VCaP (cell line): Measurements from ENCODE around the gene FOXJ3.

Source experiments
- H3K27ac ChIP-seq: fragments of 450-650 bp; 2 replicates; pipeline ENCODE4 v1.5.1; 2017
- TF ChIP-seq, protein P1 (sequence below): fragments of 450-650 bp; conservative IDR thresholded peaks from 2 replicates; pipeline ENCODE4 v1.5.1; 2017; ENCODE audit warnings: mild to moderate bottlenecking, moderate library complexity

FOXJ3 gene

DNA sequence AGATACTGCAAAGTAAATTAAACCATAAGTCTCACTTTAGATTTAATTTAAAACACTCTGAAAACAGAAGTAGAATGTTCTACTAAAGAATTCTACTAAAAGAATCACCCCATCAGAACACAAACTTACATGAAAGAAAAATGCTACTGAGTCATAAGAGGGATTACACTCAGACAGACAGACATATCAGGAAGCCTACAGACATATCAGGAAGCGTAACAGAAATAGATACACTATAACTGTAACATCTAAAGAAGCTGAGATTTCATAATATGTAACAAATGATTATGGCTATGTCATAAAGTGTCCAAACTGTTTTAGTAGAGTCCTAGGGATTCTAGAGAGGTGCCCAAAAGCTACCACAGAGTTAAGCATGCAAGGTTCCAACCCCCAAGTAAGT is 23.9 kb downstream of the FOXJ3 start:
- TF ChIP-seq, protein P1, sequence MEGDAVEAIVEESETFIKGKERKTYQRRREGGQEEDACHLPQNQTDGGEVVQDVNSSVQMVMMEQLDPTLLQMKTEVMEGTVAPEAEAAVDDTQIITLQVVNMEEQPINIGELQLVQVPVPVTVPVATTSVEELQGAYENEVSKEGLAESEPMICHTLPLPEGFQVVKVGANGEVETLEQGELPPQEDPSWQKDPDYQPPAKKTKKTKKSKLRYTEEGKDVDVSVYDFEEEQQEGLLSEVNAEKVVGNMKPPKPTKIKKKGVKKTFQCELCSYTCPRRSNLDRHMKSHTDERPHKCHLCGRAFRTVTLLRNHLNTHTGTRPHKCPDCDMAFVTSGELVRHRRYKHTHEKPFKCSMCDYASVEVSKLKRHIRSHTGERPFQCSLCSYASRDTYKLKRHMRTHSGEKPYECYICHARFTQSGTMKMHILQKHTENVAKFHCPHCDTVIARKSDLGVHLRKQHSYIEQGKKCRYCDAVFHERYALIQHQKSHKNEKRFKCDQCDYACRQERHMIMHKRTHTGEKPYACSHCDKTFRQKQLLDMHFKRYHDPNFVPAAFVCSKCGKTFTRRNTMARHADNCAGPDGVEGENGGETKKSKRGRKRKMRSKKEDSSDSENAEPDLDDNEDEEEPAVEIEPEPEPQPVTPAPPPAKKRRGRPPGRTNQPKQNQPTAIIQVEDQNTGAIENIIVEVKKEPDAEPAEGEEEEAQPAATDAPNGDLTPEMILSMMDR = no peak
- no peak overlapping the region for H3K27ac ChIP-seq

DNA sequence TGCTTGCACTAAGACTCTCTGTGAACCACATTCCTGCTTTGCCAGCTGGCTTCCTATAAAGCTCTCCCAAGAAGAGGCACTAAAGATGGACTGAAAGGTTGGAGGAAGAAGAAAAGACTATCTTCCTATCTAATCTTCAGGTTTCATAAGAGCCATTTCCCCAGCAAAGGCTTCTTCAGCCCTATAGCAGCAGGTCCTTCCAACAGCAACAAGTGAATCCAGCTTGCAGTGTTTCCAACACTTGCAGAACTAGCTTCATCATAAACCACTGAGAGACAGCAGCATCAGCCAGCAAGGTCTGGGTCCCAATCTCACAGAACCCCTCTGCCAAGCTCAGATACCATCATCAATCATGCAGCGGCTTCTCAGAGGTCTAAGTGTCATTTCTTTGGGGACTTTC is 28.1 kb downstream of the FOXJ3 start:
- TF ChIP-seq, protein P1 = no peak
- H3K27ac ChIP-seq = no peak overlapping the region

DNA sequence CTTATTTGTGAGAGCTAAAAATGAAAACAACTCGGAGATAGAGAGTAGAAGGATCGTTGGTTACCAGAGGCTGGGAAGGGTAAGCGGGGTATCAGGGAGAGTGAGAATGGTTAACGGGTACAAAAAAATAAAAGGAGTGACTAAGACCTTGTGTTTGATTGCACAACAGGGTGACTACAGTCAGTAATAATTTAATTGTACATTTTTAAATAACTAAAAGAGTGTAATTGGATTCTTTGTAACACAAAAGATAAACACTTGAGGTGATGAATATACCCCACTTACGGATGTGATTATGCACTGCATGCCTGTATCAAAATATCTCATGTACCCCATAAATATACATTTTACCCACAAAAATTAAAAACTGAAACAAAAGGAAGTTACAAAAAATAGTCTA is 29.4 kb downstream of the FOXJ3 start:
- TF ChIP-seq, protein P1 = no peak
- H3K27ac ChIP-seq = no peak overlapping the region

DNA sequence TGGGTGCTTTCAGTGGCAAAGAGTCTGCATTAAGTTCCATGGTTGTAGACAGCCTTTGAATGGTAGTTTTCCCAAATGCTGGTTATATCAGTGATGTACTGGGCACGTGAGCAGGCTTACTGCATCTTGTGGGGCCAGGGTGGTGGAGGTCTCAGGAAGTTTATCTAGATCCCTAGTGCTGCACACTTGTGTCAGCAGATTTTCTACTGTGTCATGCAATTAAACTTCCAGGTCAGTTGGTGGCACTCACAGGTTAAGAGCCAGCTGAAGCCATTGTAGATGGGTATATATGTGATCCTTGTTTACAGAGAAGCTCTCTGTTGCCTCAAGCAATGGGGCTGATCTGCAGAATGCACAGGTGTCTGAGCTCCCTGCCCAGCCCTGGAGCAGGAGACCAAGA is 33.0 kb downstream of the FOXJ3 start:
- TF ChIP-seq, protein P1 = no peak
- no peak overlapping the region for H3K27ac ChIP-seq

DNA sequence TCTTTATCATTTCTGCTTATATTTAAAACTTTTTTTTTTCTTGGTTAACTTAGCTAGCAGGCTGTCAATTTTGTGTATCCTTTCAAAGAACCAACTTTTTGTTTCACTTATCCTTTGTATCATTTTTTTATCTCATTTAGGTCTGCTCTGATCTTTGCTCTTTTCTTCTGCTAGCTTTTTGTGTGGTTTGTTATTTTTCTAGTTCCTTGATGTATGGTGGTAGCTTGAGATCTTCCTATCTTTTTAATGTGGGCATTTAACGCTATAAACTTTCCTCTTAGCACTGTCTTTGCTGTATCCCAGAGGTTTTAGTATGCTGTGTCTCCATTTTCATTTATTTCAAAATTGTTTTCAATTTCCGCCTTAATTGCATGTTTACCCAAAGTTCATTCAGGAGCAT is 36.5 kb downstream of the FOXJ3 start:
- no peak overlapping the region for H3K27ac ChIP-seq
- TF ChIP-seq, protein P1 = no peak

DNA sequence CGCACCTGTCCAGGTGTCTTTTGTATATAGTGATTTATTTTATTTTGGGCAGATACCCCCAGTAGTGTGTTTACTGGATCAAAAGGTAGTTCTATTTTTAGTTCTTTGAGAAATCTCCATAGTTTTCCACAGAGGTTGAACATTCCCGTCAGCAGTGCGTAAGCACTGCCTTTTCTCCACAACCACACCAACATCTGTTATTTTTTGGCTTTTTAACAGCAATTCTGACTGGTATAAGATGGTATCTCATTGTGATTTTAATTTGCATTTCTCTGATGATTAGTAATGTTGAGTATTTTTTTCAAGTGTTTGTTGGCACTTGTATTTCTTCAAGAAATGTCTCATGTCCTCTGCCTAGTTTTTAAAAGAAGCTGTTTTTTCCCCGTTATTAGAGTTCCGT is 39.2 kb downstream of the FOXJ3 start:
- no peak overlapping the region for H3K27ac ChIP-seq
- TF ChIP-seq, protein P1 = no peak

DNA sequence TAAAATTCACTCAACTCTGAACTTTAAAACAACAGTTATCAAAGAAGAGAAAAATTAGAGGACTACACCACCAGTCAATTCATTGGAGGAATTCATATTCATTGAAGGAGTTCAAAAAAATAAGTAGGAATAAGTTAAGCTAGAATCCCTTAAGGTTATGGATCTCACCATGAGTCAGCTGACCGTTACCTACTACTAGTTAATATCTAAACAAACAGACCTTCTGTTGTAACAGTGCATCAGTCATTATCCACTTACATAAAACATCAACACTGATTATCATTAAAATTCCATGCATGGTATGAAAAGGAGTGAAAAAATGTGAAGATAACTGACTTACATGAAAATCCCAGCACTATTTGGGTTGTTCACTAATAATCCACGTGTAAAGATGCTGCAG is 44.9 kb downstream of the FOXJ3 start:
- TF ChIP-seq, protein P1 = no peak
- H3K27ac ChIP-seq = no peak overlapping the region
